ENCODE data around the gene CCT5. TPM values are rescaled to one million over a fixed set of nuclear protein-coding genes. Genes with fewer than 3 reads are reported as not detected.

The CCT5 gene
- total RNA-seq, 1 experiment from 2014 or later, result 548 TPM

GRCh38 chr5:10265245-10266109 lies 15.4 kb downstream of the CCT5 start:
- H3K9me3 Mint-ChIP-seq, result no peaks in the 10 kb centered on the region
- POLR2A ChIA-PET, result interaction anchor here (0.8 kb wide), 1 partner anchor 362 kb away, joined by 3 read pairs; no protein-coding TSS in a partner anchor
- peak; percentile 36 for ATAC-seq
- H3K4me3 Mint-ChIP-seq, result no peak overlapping the region
- no peak for DNase-seq (ENCODE audit: low spot score)
- peaks cover 40% of the 10 kb centered on the region for H3K36me3 Mint-ChIP-seq
- peak overlapping the region; percentile 81 for H3K27ac Mint-ChIP-seq
- no peaks in the 10 kb centered on the region for H3K27me3 Mint-ChIP-seq (ENCODE audit: low read depth)
- H3K4me1 Mint-ChIP-seq, result peaks cover 18% of the 10 kb centered on the region
- CTCF ChIA-PET, result interaction anchor here (0.9 to 2.5 kb wide), 3 partner anchors 19 to 156 kb away, joined by 3 to 12 read pairs (median 3); no protein-coding TSS in a partner anchor
- TF ChIP-seq, protein P1, sequence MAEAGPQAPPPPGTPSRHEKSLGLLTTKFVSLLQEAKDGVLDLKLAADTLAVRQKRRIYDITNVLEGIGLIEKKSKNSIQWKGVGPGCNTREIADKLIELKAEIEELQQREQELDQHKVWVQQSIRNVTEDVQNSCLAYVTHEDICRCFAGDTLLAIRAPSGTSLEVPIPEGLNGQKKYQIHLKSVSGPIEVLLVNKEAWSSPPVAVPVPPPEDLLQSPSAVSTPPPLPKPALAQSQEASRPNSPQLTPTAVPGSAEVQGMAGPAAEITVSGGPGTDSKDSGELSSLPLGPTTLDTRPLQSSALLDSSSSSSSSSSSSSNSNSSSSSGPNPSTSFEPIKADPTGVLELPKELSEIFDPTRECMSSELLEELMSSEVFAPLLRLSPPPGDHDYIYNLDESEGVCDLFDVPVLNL (CRISPR knock-in tag; IDR thresholded peaks at IDR 0.05; ENCODE audit: borderline replicate concordance, low read depth), result no peak
- TF ChIP-seq NFATC4 (CRISPR knock-in tag; IDR thresholded peaks at IDR 0.05) (peak; percentile 71), SOX15 (CRISPR knock-in tag; IDR thresholded peaks at IDR 0.05) (no peak), TP53 (CRISPR knock-in tag; IDR thresholded peaks at IDR 0.05) (no peak), ZNF416 (CRISPR knock-in tag; IDR thresholded peaks at IDR 0.05) (no peak), ZNF317 (CRISPR knock-in tag; IDR thresholded peaks at IDR 0.05; ENCODE audit: borderline replicate concordance, low read depth) (no peak), ZNF671 (CRISPR knock-in tag; IDR thresholded peaks at IDR 0.05) (peak; percentile 68; the same call in 1 of the 2 replicates), ATF3 (CRISPR knock-in tag; conservative IDR thresholded peaks at IDR 0.05) (no peak), RELA (CRISPR knock-in tag; IDR thresholded peaks at IDR 0.05; ENCODE audit: borderline replicate concordance) (no peak), ZNF121 (CRISPR knock-in tag; IDR thresholded peaks at IDR 0.05) (no peak), NR1H2 (CRISPR knock-in tag; IDR thresholded peaks at IDR 0.05) (no peak), PREB (CRISPR knock-in tag; IDR thresholded peaks at IDR 0.05; ENCODE audit: borderline replicate concordance) (no peak), E2F5 (CRISPR knock-in tag; IDR thresholded peaks at IDR 0.05) (no peak), TEAD4 (CRISPR knock-in tag; IDR thresholded peaks at IDR 0.05) (no peak), CBFB (CRISPR knock-in tag; IDR thresholded peaks at IDR 0.05; ENCODE audit: low read depth) (no peak), IRF2 (CRISPR knock-in tag; IDR thresholded peaks at IDR 0.05; ENCODE audit: borderline replicate concordance, low read depth) (no peak), HMGA2 (CRISPR knock-in tag; IDR thresholded peaks at IDR 0.05) (no peak), NFYB (CRISPR knock-in tag; conservative IDR thresholded peaks at IDR 0.05; ENCODE audit: low read depth) (no peak), NFE2L1 (CRISPR knock-in tag; IDR thresholded peaks at IDR 0.05) (no peak)
- TF ChIP-seq, protein P2, sequence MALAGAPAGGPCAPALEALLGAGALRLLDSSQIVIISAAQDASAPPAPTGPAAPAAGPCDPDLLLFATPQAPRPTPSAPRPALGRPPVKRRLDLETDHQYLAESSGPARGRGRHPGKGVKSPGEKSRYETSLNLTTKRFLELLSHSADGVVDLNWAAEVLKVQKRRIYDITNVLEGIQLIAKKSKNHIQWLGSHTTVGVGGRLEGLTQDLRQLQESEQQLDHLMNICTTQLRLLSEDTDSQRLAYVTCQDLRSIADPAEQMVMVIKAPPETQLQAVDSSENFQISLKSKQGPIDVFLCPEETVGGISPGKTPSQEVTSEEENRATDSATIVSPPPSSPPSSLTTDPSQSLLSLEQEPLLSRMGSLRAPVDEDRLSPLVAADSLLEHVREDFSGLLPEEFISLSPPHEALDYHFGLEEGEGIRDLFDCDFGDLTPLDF (CRISPR knock-in tag; IDR thresholded peaks at IDR 0.05), result no peak
- TF ChIP-seq, protein P3, sequence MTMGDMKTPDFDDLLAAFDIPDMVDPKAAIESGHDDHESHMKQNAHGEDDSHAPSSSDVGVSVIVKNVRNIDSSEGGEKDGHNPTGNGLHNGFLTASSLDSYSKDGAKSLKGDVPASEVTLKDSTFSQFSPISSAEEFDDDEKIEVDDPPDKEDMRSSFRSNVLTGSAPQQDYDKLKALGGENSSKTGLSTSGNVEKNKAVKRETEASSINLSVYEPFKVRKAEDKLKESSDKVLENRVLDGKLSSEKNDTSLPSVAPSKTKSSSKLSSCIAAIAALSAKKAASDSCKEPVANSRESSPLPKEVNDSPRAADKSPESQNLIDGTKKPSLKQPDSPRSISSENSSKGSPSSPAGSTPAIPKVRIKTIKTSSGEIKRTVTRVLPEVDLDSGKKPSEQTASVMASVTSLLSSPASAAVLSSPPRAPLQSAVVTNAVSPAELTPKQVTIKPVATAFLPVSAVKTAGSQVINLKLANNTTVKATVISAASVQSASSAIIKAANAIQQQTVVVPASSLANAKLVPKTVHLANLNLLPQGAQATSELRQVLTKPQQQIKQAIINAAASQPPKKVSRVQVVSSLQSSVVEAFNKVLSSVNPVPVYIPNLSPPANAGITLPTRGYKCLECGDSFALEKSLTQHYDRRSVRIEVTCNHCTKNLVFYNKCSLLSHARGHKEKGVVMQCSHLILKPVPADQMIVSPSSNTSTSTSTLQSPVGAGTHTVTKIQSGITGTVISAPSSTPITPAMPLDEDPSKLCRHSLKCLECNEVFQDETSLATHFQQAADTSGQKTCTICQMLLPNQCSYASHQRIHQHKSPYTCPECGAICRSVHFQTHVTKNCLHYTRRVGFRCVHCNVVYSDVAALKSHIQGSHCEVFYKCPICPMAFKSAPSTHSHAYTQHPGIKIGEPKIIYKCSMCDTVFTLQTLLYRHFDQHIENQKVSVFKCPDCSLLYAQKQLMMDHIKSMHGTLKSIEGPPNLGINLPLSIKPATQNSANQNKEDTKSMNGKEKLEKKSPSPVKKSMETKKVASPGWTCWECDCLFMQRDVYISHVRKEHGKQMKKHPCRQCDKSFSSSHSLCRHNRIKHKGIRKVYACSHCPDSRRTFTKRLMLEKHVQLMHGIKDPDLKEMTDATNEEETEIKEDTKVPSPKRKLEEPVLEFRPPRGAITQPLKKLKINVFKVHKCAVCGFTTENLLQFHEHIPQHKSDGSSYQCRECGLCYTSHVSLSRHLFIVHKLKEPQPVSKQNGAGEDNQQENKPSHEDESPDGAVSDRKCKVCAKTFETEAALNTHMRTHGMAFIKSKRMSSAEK (CRISPR knock-in tag; IDR thresholded peaks at IDR 0.05; ENCODE audit: borderline replicate concordance), result peak; percentile 83
- TF ChIP-seq, protein P4, sequence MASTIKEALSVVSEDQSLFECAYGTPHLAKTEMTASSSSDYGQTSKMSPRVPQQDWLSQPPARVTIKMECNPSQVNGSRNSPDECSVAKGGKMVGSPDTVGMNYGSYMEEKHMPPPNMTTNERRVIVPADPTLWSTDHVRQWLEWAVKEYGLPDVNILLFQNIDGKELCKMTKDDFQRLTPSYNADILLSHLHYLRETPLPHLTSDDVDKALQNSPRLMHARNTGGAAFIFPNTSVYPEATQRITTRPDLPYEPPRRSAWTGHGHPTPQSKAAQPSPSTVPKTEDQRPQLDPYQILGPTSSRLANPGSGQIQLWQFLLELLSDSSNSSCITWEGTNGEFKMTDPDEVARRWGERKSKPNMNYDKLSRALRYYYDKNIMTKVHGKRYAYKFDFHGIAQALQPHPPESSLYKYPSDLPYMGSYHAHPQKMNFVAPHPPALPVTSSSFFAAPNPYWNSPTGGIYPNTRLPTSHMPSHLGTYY (CRISPR knock-in tag; IDR thresholded peaks at IDR 0.05), result peak; percentile 53; the same call in 1 of the 2 replicates
- TF ChIP-seq, protein P5, sequence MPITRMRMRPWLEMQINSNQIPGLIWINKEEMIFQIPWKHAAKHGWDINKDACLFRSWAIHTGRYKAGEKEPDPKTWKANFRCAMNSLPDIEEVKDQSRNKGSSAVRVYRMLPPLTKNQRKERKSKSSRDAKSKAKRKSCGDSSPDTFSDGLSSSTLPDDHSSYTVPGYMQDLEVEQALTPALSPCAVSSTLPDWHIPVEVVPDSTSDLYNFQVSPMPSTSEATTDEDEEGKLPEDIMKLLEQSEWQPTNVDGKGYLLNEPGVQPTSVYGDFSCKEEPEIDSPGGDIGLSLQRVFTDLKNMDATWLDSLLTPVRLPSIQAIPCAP (CRISPR knock-in tag; IDR thresholded peaks at IDR 0.05), result no peak
- TF ChIP-seq, protein P6, sequence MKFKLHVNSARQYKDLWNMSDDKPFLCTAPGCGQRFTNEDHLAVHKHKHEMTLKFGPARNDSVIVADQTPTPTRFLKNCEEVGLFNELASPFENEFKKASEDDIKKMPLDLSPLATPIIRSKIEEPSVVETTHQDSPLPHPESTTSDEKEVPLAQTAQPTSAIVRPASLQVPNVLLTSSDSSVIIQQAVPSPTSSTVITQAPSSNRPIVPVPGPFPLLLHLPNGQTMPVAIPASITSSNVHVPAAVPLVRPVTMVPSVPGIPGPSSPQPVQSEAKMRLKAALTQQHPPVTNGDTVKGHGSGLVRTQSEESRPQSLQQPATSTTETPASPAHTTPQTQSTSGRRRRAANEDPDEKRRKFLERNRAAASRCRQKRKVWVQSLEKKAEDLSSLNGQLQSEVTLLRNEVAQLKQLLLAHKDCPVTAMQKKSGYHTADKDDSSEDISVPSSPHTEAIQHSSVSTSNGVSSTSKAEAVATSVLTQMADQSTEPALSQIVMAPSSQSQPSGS (CRISPR knock-in tag; IDR thresholded peaks at IDR 0.05; ENCODE audit: borderline replicate concordance, low read depth), result no peak

Measured in WTC11 (cell line).